ENCODE measurements around the gene SLC16A11.

SLC16A11 gene

GRCh38 chr17:7074931-7075330, 31.0 kb upstream of the SLC16A11 start:
- TF ChIP-seq CTCF (IDR thresholded peaks at IDR 0.05; ENCODE audit: low read depth, low read length, poor library complexity, severe bottlenecking), result no peak
- no peak for TF ChIP-seq EZH2phosphoT487 (IDR thresholded peaks at IDR 0.05; ENCODE audit: borderline replicate concordance, low read length)
- Histone ChIP-seq H3K79me2 (ENCODE audit: control insufficient read depth, low read length) (no peaks in the 10 kb centered on the region), H3K9me3 (ENCODE audit: control insufficient read depth, insufficient read depth, low read length) (no peaks in the 10 kb centered on the region), H3K27me3 (ENCODE audit: control insufficient read depth, low read length) (peaks cover 9% of the 10 kb centered on the region; the same call in 1 of the 2 replicates), H3K9me2 (replicated peaks; ENCODE audit: control insufficient read depth, low read length) (no peaks in the 10 kb centered on the region), H4K20me1 (ENCODE audit: control insufficient read depth, insufficient read depth, low read depth, low read length) (no peaks in the 10 kb centered on the region), H3K4me1 (ENCODE audit: control insufficient read depth, low read length) (no peaks in the 10 kb centered on the region), H3K4me3 (ENCODE audit: low read length) (no peak overlapping the region), H3K27ac (ENCODE audit: low read depth, low read length) (no peak overlapping the region), H3F3A (ENCODE audit: control insufficient read depth, insufficient read depth) (no peaks in the 10 kb centered on the region), H3K4me2 (ENCODE audit: low read length) (no peak overlapping the region), H3K36me3 (ENCODE audit: control insufficient read depth, low read length) (no peaks in the 10 kb centered on the region)

- Histone ChIP-seq H3K9me3 (ENCODE audit: control insufficient read depth, insufficient read depth, low read length) (peaks cover 4% of the 10 kb centered on the region; the same call in 1 of the 2 replicates), H3K4me2 (ENCODE audit: low read length) (no peak overlapping the region), H3K4me1 (ENCODE audit: control insufficient read depth, low read length) (no peaks in the 10 kb centered on the region), H3K79me2 (ENCODE audit: control insufficient read depth, low read length) (no peaks in the 10 kb centered on the region), H3K4me3 (ENCODE audit: low read length) (no peak overlapping the region), H3K27ac (ENCODE audit: low read depth, low read length) (no peak overlapping the region), H3K27me3 (ENCODE audit: control insufficient read depth, low read length) (peaks cover 9% of the 10 kb centered on the region; the same call in 1 of the 2 replicates), H3F3A (ENCODE audit: control insufficient read depth, insufficient read depth) (no peaks in the 10 kb centered on the region), H4K20me1 (ENCODE audit: control insufficient read depth, insufficient read depth, low read depth, low read length) (no peaks in the 10 kb centered on the region), H3K36me3 (ENCODE audit: control insufficient read depth, low read length) (no peaks in the 10 kb centered on the region), H3K9me2 (replicated peaks; ENCODE audit: control insufficient read depth, low read length) (no peaks in the 10 kb centered on the region)
- TF ChIP-seq CTCF (IDR thresholded peaks at IDR 0.05; ENCODE audit: low read depth, low read length, poor library complexity, severe bottlenecking) (no peak), EZH2phosphoT487 (IDR thresholded peaks at IDR 0.05; ENCODE audit: borderline replicate concordance, low read length) (no peak)
Measured at GRCh38 chr17:7072406-7072805, 28.5 kb upstream of the SLC16A11 start.

- TF ChIP-seq CTCF (IDR thresholded peaks at IDR 0.05; ENCODE audit: low read depth, low read length, poor library complexity, severe bottlenecking) (no peak), EZH2phosphoT487 (IDR thresholded peaks at IDR 0.05; ENCODE audit: borderline replicate concordance, low read length) (no peak)
- no peaks in the 10 kb centered on the region for H3K9me2 ChIP-seq (replicated peaks; ENCODE audit: control insufficient read depth, low read length)
- H3K4me2 ChIP-seq (ENCODE audit: low read length), result no peak overlapping the region
- H3K27me3 ChIP-seq (ENCODE audit: control insufficient read depth, low read length), result peaks cover 9% of the 10 kb centered on the region; the same call in 1 of the 2 replicates
- H3K27ac ChIP-seq (ENCODE audit: low read depth, low read length), result no peak overlapping the region
- peaks cover 4% of the 10 kb centered on the region; the same call in 1 of the 2 replicates for H3K9me3 ChIP-seq (ENCODE audit: control insufficient read depth, insufficient read depth, low read length)
- no peaks in the 10 kb centered on the region for H3K4me1 ChIP-seq (ENCODE audit: control insufficient read depth, low read length)
- H3K4me3 ChIP-seq (ENCODE audit: low read length), result no peak overlapping the region
- no peaks in the 10 kb centered on the region for H4K20me1 ChIP-seq (ENCODE audit: control insufficient read depth, insufficient read depth, low read depth, low read length)
- H3K79me2 ChIP-seq (ENCODE audit: control insufficient read depth, low read length), result no peaks in the 10 kb centered on the region
- no peaks in the 10 kb centered on the region for H3K36me3 ChIP-seq (ENCODE audit: control insufficient read depth, low read length)
- no peaks in the 10 kb centered on the region for H3F3A ChIP-seq (ENCODE audit: control insufficient read depth, insufficient read depth)
Measured at GRCh38 chr17:7070712-7071111, 26.8 kb upstream of the SLC16A11 start.
